ENCODE data around the gene OR10A5.
"Not testable (repeated sequence)": the region's sequence is repeated elsewhere in the genome, so short reads cannot be mapped to it uniquely, and the experiment has no call there.

OR10A5 gene

DNA sequence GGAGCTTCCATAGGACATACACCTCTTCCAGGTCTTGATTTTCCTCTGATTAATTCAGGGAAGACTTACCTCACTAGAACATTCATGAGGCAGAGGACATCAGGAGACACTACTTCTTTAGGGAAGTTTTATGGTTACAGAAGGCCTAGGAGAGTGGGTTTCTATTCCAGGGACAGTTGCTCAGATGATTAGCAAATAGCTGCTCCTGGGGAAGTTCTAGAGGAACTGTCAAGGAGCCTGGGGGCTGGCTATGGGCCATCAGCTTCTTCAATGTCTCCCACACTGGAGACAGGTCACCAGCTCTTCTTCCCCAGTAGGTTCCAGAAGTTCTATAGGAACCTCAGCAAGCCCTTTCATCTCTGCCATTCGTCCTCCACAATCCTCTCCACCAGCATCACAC, 11.5 kb upstream of the OR10A5 start:
- Histone ChIP-seq H3K36me3 (ENCODE audit: control insufficient read depth, insufficient read depth, low read length, severe bottlenecking) (no peaks in the 10 kb centered on the region), H3K27me3 (replicated peaks; ENCODE audit: control insufficient read depth, insufficient read depth, low read length) (no peaks in the 10 kb centered on the region), H3K9me3 (ENCODE audit: control insufficient read depth, low read length) (no peaks in the 10 kb centered on the region), H3K9ac (ENCODE audit: low read length) (no peak overlapping the region), H3K4me3 (ENCODE audit: low read length) (no peak overlapping the region), H3K4me1 (ENCODE audit: control insufficient read depth, insufficient read depth, low read length) (no peaks in the 10 kb centered on the region)
- no peak for DNase-seq (ENCODE audit: low read depth)

DNA sequence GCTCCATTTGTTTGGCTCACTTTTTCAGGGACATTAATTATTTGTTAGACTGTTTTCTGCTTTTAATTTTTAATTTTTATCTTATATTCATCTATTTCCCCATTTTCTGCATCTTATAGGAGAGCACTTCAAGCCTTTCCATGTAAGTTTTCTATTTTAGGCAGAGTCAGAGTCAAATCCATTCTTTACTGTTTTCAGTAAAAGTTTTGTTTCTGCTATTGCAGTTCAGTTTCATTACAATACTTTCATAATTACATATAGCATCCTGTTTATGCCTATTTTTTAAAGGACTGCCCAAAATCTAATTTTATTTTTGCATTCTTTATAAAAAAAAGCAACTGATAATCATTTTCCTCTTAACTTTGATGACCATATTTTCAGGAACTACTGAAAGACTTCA, 3.8 kb upstream of the OR10A5 start:
- Histone ChIP-seq H3K36me3 (ENCODE audit: control insufficient read depth, insufficient read depth, low read length, severe bottlenecking) (no peaks in the 10 kb centered on the region), H3K27me3 (replicated peaks; ENCODE audit: control insufficient read depth, insufficient read depth, low read length) (no peaks in the 10 kb centered on the region), H3K9me3 (ENCODE audit: control insufficient read depth, low read length) (peaks cover 9% of the 10 kb centered on the region), H3K9ac (ENCODE audit: low read length) (no peak overlapping the region), H3K4me3 (ENCODE audit: low read length) (no peak overlapping the region), H3K4me1 (ENCODE audit: control insufficient read depth, insufficient read depth, low read length) (no peaks in the 10 kb centered on the region)
- DNase-seq (ENCODE audit: low read depth), result no peak

DNA sequence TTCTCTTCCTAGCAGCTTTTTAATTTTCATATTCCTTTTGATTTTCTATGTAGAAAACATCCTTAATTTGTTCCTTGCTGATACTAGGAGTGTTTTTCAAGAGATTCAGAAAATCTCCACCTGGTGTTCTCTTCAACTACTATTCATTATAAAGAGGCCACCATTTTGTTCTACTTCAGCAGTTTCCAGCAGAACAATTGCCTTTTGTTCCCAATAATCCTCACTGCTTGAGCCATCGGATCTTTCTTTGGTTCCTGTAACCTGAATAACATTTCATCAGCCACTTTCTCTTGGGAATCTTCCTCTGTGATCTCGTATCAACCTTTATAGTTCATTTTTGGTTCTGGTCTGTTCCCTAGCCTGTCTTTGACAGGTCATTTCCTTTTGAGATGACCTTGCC, 1.8 kb upstream of the OR10A5 start:
- no peaks in the 10 kb centered on the region for H3K27me3 ChIP-seq (replicated peaks; ENCODE audit: control insufficient read depth, insufficient read depth, low read length)
- H3K4me3 ChIP-seq (ENCODE audit: low read length), result no peak overlapping the region
- no peak overlapping the region for H3K9ac ChIP-seq (ENCODE audit: low read length)
- no peaks in the 10 kb centered on the region for H3K4me1 ChIP-seq (ENCODE audit: control insufficient read depth, insufficient read depth, low read length)
- H3K9me3 ChIP-seq (ENCODE audit: control insufficient read depth, low read length), result peaks cover 9% of the 10 kb centered on the region
- no peak for DNase-seq (ENCODE audit: low read depth)
- no peaks in the 10 kb centered on the region for H3K36me3 ChIP-seq (ENCODE audit: control insufficient read depth, insufficient read depth, low read length, severe bottlenecking)

DNA sequence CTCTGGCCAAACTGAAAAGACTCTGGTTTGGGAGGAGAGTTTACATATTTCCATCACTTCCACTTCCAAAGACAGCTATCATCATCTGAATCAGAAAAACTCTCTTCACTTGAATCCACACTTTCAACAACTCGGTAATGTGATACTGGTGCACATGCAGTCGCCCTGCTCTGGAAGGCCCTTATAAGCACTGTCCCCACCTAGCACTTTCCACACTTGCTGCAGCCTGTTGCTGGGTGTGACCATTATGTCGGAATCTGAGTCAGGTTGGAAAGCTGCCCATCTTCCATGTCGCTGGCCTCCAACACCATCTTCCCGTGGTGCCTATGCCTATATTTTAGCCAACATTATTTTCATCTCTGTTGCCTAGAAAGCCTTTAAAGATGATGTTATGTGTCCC, 1.1 kb upstream of the OR10A5 start:
- H3K9ac ChIP-seq (ENCODE audit: low read length), result no peak overlapping the region
- DNase-seq (ENCODE audit: low read depth), result no peak
- no peaks in the 10 kb centered on the region for H3K4me1 ChIP-seq (ENCODE audit: control insufficient read depth, insufficient read depth, low read length)
- H3K36me3 ChIP-seq (ENCODE audit: control insufficient read depth, insufficient read depth, low read length, severe bottlenecking), result no peaks in the 10 kb centered on the region
- no peak overlapping the region for H3K4me3 ChIP-seq (ENCODE audit: low read length)
- peaks cover 9% of the 10 kb centered on the region for H3K9me3 ChIP-seq (ENCODE audit: control insufficient read depth, low read length)
- H3K27me3 ChIP-seq (replicated peaks; ENCODE audit: control insufficient read depth, insufficient read depth, low read length), result no peaks in the 10 kb centered on the region

DNA sequence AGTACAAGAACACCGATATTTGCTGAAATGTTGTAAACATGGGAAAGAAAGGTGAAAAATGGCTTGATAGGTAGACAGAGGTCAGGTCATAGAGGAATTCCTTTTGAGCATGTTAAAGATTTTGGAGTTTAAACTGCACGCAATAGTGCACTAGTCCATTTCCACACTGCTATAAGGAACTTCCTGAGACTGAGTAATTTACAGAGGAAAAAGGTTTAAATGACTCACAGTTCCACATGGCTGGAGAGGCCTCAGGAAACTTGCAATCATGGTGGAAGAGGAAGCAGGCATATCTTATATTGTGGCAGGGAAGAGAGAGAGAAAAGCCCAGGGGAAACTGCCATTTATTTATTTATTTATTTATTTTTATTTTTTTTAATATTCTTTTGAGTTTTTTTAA, 5.0 kb downstream of the OR10A5 start:
- Histone ChIP-seq H3K9ac (ENCODE audit: low read length) (no peak overlapping the region), H3K9me3 (ENCODE audit: control insufficient read depth, low read length) (peaks cover 14% of the 10 kb centered on the region), H3K27me3 (replicated peaks; ENCODE audit: control insufficient read depth, insufficient read depth, low read length) (no peaks in the 10 kb centered on the region), H3K36me3 (ENCODE audit: control insufficient read depth, insufficient read depth, low read length, severe bottlenecking) (no peaks in the 10 kb centered on the region), H3K4me3 (ENCODE audit: low read length) (no peak overlapping the region), H3K4me1 (ENCODE audit: control insufficient read depth, insufficient read depth, low read length) (no peaks in the 10 kb centered on the region)
- DNase-seq (ENCODE audit: low read depth), result no peak

- not testable (repeated sequence) for H3K27me3 ChIP-seq (replicated peaks; ENCODE audit: control insufficient read depth, insufficient read depth, low read length); H3K36me3 ChIP-seq (ENCODE audit: control insufficient read depth, insufficient read depth, low read length, severe bottlenecking); DNase-seq (ENCODE audit: low read depth); H3K9ac ChIP-seq (ENCODE audit: low read length); H3K4me1 ChIP-seq (ENCODE audit: control insufficient read depth, insufficient read depth, low read length); H3K4me3 ChIP-seq (ENCODE audit: low read length)
- peaks cover 14% of the 10 kb centered on the region for H3K9me3 ChIP-seq (ENCODE audit: control insufficient read depth, low read length)
Observed at GRCh38 chr11:6854801-6855200, 9.3 kb downstream of the OR10A5 start.

DNA sequence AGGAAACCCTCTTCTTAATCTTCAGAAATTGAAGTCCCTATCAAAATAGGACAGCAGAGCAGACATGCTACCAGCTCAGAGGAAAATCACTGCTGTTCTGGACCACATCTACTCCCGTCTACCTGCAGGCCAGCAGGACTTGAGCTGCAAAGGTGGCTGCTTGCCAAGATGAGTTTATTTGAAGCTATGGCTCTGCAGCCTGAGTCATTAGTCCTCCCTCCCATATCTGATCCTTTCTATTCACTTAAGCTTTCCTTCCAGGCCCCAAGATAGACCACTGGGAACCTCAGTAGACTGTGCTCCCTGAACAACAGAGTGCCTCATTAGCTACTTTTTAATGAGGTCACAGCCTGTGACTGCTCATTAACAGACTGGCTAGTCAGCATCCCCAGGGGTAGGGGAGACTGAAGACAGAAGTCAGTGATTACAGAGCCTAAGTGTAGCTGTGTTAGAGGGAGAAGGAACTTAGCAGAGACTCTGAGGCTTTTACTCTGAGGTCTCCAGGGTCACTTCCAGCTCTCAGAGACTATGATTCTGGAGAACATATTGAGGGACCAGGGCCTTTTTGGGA, 10.6 kb downstream of the OR10A5 start:
- Histone ChIP-seq H3K9me3 (ENCODE audit: control insufficient read depth, low read length) (peaks cover 14% of the 10 kb centered on the region), H3K9ac (ENCODE audit: low read length) (no peak overlapping the region), H3K27me3 (replicated peaks; ENCODE audit: control insufficient read depth, insufficient read depth, low read length) (no peaks in the 10 kb centered on the region), H3K4me1 (ENCODE audit: control insufficient read depth, insufficient read depth, low read length) (no peaks in the 10 kb centered on the region), H3K36me3 (ENCODE audit: control insufficient read depth, insufficient read depth, low read length, severe bottlenecking) (no peaks in the 10 kb centered on the region), H3K4me3 (ENCODE audit: low read length) (no peak overlapping the region)
- DNase-seq (ENCODE audit: low read depth), result peak; percentile 18

DNA sequence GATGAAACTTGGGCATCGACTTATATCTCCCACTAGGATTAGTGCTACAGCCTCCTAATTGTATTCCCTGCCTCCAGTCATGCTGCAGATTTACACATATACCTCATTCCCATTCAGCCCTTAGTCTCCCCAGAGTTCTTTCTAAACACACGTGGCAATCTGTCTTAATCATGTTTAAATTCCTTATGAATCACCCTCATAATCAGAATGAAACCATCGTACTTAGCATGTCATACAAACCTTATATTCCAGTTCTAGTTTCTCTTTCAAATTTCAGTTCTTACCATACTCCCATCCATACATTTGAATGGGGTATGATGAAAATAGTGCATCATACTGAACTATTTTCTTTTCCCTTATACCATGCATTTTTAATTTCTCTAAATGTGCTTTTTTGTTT, 11.4 kb downstream of the OR10A5 start:
- H3K27me3 ChIP-seq (replicated peaks; ENCODE audit: control insufficient read depth, insufficient read depth, low read length), result no peaks in the 10 kb centered on the region
- no peaks in the 10 kb centered on the region for H3K4me1 ChIP-seq (ENCODE audit: control insufficient read depth, insufficient read depth, low read length)
- no peaks in the 10 kb centered on the region for H3K36me3 ChIP-seq (ENCODE audit: control insufficient read depth, insufficient read depth, low read length, severe bottlenecking)
- no peak overlapping the region for H3K4me3 ChIP-seq (ENCODE audit: low read length)
- no peak overlapping the region for H3K9ac ChIP-seq (ENCODE audit: low read length)
- no peak for DNase-seq (ENCODE audit: low read depth)
- peaks cover 14% of the 10 kb centered on the region for H3K9me3 ChIP-seq (ENCODE audit: control insufficient read depth, low read length)

- no peaks in the 10 kb centered on the region for H3K36me3 ChIP-seq (ENCODE audit: control insufficient read depth, insufficient read depth, low read length, severe bottlenecking)
- no peaks in the 10 kb centered on the region for H3K9me3 ChIP-seq (ENCODE audit: control insufficient read depth, low read length)
- no peaks in the 10 kb centered on the region for H3K27me3 ChIP-seq (replicated peaks; ENCODE audit: control insufficient read depth, insufficient read depth, low read length)
- no peak for DNase-seq (ENCODE audit: low read depth)
- no peaks in the 10 kb centered on the region for H3K4me1 ChIP-seq (ENCODE audit: control insufficient read depth, insufficient read depth, low read length)
- H3K4me3 ChIP-seq (ENCODE audit: low read length), result no peak within 1 kb of the TSS
- no peak within 1 kb of the TSS for H3K9ac ChIP-seq (ENCODE audit: low read length)
Observed at GRCh38 chr11:6862961-6863360, 17.5 kb downstream of the OR10A5 start, which contains the start of gene OR10A2. Gene OR10A2, plus strand, starts transcription at chr11:6863057. Its CDS starts 6,698 bp downstream, at chr11:6869755.

GRCh38 chr11:6864438-6864837, 19.0 kb downstream of the OR10A5 start:
- Histone ChIP-seq H3K9me3 (ENCODE audit: control insufficient read depth, low read length) (no peaks in the 10 kb centered on the region), H3K4me3 (ENCODE audit: low read length) (no peak overlapping the region), H3K27me3 (replicated peaks; ENCODE audit: control insufficient read depth, insufficient read depth, low read length) (no peaks in the 10 kb centered on the region), H3K4me1 (ENCODE audit: control insufficient read depth, insufficient read depth, low read length) (no peaks in the 10 kb centered on the region), H3K36me3 (ENCODE audit: control insufficient read depth, insufficient read depth, low read length, severe bottlenecking) (no peaks in the 10 kb centered on the region), H3K9ac (ENCODE audit: low read length) (no peak overlapping the region)
- DNase-seq (ENCODE audit: low read depth), result peak; percentile 3

- Histone ChIP-seq H3K27me3 (replicated peaks; ENCODE audit: control insufficient read depth, insufficient read depth, low read length) (no peaks in the 10 kb centered on the region), H3K36me3 (ENCODE audit: control insufficient read depth, insufficient read depth, low read length, severe bottlenecking) (no peaks in the 10 kb centered on the region), H3K4me3 (ENCODE audit: low read length) (no peak overlapping the region), H3K4me1 (ENCODE audit: control insufficient read depth, insufficient read depth, low read length) (no peaks in the 10 kb centered on the region), H3K9ac (ENCODE audit: low read length) (no peak overlapping the region), H3K9me3 (ENCODE audit: control insufficient read depth, low read length) (no peaks in the 10 kb centered on the region)
- DNase-seq (ENCODE audit: low read depth), result no peak
Observed at GRCh38 chr11:6871278-6871677, 25.8 kb downstream of the OR10A5 start.

DNA sequence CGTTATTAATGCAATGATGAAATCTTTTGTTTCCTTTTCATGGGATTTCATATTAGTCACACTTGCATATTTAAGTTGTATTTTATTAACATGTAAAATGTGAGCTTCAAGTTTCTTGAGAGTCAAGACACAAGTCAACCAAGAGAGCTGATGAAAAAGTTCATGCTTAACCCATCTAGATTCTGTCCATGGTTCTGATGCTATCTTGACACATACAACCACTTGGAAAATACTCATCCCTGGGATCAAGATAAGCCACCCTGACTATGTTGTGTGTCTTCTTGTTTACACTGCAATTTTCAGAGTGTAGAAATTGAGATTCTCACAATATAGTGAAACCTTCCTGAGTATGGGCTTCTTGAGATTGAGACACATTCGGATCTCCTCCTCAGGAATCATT, 30.3 kb downstream of the OR10A5 start:
- Histone ChIP-seq H3K9ac (ENCODE audit: low read length) (no peak overlapping the region), H3K36me3 (ENCODE audit: control insufficient read depth, insufficient read depth, low read length, severe bottlenecking) (no peaks in the 10 kb centered on the region), H3K4me3 (ENCODE audit: low read length) (no peak overlapping the region), H3K4me1 (ENCODE audit: control insufficient read depth, insufficient read depth, low read length) (no peaks in the 10 kb centered on the region), H3K9me3 (ENCODE audit: control insufficient read depth, low read length) (peaks cover 2% of the 10 kb centered on the region), H3K27me3 (replicated peaks; ENCODE audit: control insufficient read depth, insufficient read depth, low read length) (no peaks in the 10 kb centered on the region)
- no peak for DNase-seq (ENCODE audit: low read depth)

All from adipocyte (in vitro differentiated cells).